Thyroid gland (tissue), 4 donors: Measurements from ENCODE around the gene OR1N2.

Experiments used
- CTCF ChIP-seq, 6 experiments: fragments of 200-600 bp in 3 of 6; fragments of 450-650 bp in 3 of 6; sonication (generic) in 3 of 6; IDR thresholded peaks; one replicate each; pipeline ENCODE4 v1.5.1; 2016 to 2019; ENCODE audit warnings: antibody characterized with exemption in 6 of 6, mild to moderate bottlenecking in 2 of 6, inconsistent platforms in 1 of 6, moderate library complexity in 1 of 6
- POLR2A ChIP-seq, 2 donors: fragments of 450-650 bp; IDR thresholded peaks; one replicate each; pipeline ENCODE4 v1.6.1; 2017; ENCODE audit warnings: antibody characterized with exemption in 2 of 2, mild to moderate bottlenecking in 2 of 2, moderate library complexity in 1 of 2

GRCh38 chr9:122551371-122551770 lies 1.5 kb upstream of the OR1N2 start:
- TF ChIP-seq POLR2A (IDR thresholded peaks at IDR 0.05): no peak
- TF ChIP-seq CTCF (IDR thresholded peaks at IDR 0.05): no peak
